Upper lobe of left lung (tissue), 4 donors: Measurements from ENCODE around the gene CTCF.

Experiments used
- CTCF ChIP-seq, 6 experiments: fragments of 450-650 bp in 4 of 6; fragments of 200-600 bp in 2 of 6; sonication (generic) in 2 of 6; IDR thresholded peaks; one replicate each; pipeline ENCODE4 v1.5.1; 2016 to 2019; ENCODE audit warnings: antibody characterized with exemption in 6 of 6
- EP300 ChIP-seq, 4 donors: sonication (generic); formaldehyde crosslinking; IDR thresholded peaks; one replicate each; pipeline ENCODE4 v1.5.1; 2017; ENCODE audit warnings: antibody characterized with exemption in 4 of 4, control low read depth in 2 of 4
- POLR2A ChIP-seq, 4 donors: fragments of 450-650 bp; IDR thresholded peaks; one replicate each; pipeline ENCODE4 v1.5.1; 2016 to 2017; ENCODE audit warnings: antibody characterized with exemption in 4 of 4, mild to moderate bottlenecking in 2 of 4
- POLR2AphosphoS5 ChIP-seq, 2 donors: sonication (generic); formaldehyde crosslinking; IDR thresholded peaks; one replicate each; pipeline ENCODE4 v1.5.1; 2017; ENCODE audit warnings: antibody characterized with exemption in 2 of 2

DNA sequence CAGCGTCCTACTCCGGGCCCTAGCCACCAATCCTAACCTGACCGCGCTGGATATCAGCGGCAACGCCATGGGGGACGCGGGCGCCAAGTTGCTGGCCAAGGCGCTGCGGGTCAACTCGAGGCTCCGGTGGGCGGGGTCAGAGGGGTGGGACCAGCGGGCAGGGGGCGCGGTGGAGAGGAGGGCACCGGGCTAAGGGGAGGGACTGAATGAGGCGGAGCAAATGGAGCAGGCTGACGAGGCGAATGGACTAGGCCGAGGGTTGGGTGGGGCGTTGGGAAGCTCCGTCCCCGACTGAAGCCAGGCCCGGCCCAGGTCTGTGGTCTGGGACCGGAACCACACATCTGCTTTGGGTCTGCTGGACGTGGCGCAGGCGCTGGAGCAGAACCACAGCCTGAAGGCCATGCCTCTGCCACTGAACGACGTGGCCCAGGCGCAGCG lies 87.2 kb downstream of the CTCF start:
- TF ChIP-seq CTCF (IDR thresholded peaks at IDR 0.05) (no peak), EP300 (IDR thresholded peaks at IDR 0.05) (no peak), POLR2A (IDR thresholded peaks at IDR 0.05) (no peak), POLR2AphosphoS5 (IDR thresholded peaks at IDR 0.05) (no peak)
